22Rv1 (cell line): Measurements from ENCODE around the gene CLDN18.

ENCODE experiments used
- CTCF ChIP-seq: fragments of 450-650 bp; IDR thresholded peaks from 2 replicates; pipeline ENCODE4 v1.5.1; 2017; ENCODE audit warnings: mild to moderate bottlenecking
- ZFX ChIP-seq: fragments of 450-650 bp; IDR thresholded peaks from 2 replicates; pipeline ENCODE4 v1.6.1; 2017; ENCODE audit warnings: antibody characterized with exemption, borderline replicate concordance

GRCh38 chr3:138023754-138024153, 13.8 kb downstream of the CLDN18 start:
- no peak for TF ChIP-seq CTCF
- no peak for TF ChIP-seq ZFX
